Left lung (tissue), 10 donors: ENCODE measurements around the gene CTDP1. TPM values are rescaled to one million over a fixed set of nuclear protein-coding genes. Genes with fewer than 3 reads are reported as not detected.

ENCODE experiments used
- ATAC-seq: fragments of 200-7000 bp; cut with Tn5 transposase; one replicate; pipeline ENCODE4 v1.9.1; 2020; ENCODE audit warnings: moderate library complexity
- DNase-seq, 4 donors: peaks; one replicate each; pipeline ENCODE4 v3.0.0-alpha.2; 2013 to 2020
- H3K27ac ChIP-seq, 2 donors: fragments of 200-600 bp; sonication (generic) in 1 of 2; one replicate each; pipeline versions ENCODE4 v1.5.0 to v1.8.0; 2020 to 2021
- H3K27me3 ChIP-seq, 2 donors: fragments of 200-600 bp; sonication (generic) in 1 of 2; one replicate each; pipeline versions ENCODE4 v1.5.0 to v1.8.0; 2020 to 2021
- H3K36me3 ChIP-seq, 2 donors: fragments of 200-600 bp; sonication (generic) in 1 of 2; one replicate each; pipeline versions ENCODE4 v1.5.0 to v1.8.0; 2020 to 2021
- H3K4me1 ChIP-seq, 2 donors: fragments of 200-600 bp; one replicate each; pipeline ENCODE4 v1.8.0; 2021
- H3K4me3 ChIP-seq, 2 donors: fragments of 200-600 bp; sonication (generic) in 1 of 2; one replicate each; pipeline versions ENCODE4 v1.5.0 to v1.8.0; 2020 to 2021; ENCODE audit warnings: mild to moderate bottlenecking in 1 of 2
- H3K9me3 ChIP-seq, 2 donors: fragments of 200-600 bp; sonication (generic) in 1 of 2; one replicate each; pipeline versions ENCODE4 v1.5.0 to v1.8.0; 2020 to 2021
- intact Hi-C, 2 donors: fragments of 100-400 bp; cut with DNase I; formaldehyde crosslinking; loops; one replicate each; pipeline versions ENCODE4 v1.11.2 to v1.14.2; 2022
- polyA plus RNA-seq, 6 donors: library from polyadenylated mRNA; unstranded; fragments of 120-200 nt; gene quantifications; one replicate each; pipeline ENCODE4 v1.2.1, GENCODE V29; 2013; ENCODE audit not compliant: insufficient read length in 6 of 6
- total RNA-seq, 2 donors: library from RNA; stranded (reverse); fragmentation: NEBNext Ultra II Directional; extraction: Animal tissue kit (Norgen Biotek cat#: 25700); gene quantifications; one replicate each; pipeline ENCODE4 v1.2.1, GENCODE V29; 2021
- TF ChIP-seq, protein P1 (sequence below), 2 donors: fragments of 200-600 bp; sonication (generic) in 1 of 2; IDR thresholded peaks; one replicate each; pipeline versions ENCODE4 v1.5.0 to v1.8.0; 2021; ENCODE audit warnings: antibody characterized with exemption in 2 of 2
- donor health status: DM: no; HTN: yes; CAD: no.
- donor health status: DM: no; HTN: no; CAD: no.

Gene CTDP1
- total and polyA plus RNA-seq, 8 donors, result 8.4 to 24.4 (median 11.4) TPM

DNA sequence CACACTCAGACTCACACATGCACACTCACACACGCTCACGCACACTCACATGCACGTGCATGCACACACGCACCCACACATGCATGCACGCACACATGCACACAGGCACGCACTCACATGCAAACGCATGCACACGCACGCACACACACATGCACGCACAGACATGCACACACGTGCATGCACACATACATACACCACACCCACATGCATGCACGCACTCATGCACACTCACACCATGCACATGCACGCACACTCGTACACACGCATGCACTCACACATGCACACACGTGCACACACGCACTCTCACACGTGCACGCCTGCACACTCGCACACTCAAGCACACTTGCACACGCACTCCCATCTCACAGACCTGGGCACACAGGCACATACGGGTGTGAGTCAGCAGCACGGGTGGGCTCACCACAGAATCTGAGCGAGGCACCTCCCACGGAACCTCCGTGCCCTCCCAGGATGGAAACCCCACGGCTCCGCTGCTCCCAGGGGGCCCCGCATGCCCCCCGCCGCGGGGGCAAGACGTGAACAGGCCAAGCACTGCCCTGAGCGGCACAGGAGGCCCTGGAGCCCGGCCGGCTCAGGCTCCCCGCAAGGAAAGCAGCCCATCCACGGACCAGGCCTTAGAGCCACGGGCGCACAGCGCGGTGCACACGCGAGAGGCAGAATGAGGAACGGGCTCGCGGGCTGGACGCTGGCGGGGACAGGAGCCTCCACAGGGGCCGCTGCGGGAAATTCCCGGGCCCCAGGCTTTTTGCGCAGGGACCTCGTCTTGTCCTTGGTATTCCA is 109.7 kb downstream of the CTDP1 start:
- peaks cover 19 to 78% of the 10 kb centered on the region in 2 donors for H3K27me3 ChIP-seq
- no peak overlapping the region for H3K4me3 ChIP-seq
- no peaks in the 10 kb centered on the region for H3K36me3 ChIP-seq
- no peaks in the 10 kb centered on the region for H3K9me3 ChIP-seq
- intact Hi-C loops, result no loop called here
- TF ChIP-seq, protein P1, sequence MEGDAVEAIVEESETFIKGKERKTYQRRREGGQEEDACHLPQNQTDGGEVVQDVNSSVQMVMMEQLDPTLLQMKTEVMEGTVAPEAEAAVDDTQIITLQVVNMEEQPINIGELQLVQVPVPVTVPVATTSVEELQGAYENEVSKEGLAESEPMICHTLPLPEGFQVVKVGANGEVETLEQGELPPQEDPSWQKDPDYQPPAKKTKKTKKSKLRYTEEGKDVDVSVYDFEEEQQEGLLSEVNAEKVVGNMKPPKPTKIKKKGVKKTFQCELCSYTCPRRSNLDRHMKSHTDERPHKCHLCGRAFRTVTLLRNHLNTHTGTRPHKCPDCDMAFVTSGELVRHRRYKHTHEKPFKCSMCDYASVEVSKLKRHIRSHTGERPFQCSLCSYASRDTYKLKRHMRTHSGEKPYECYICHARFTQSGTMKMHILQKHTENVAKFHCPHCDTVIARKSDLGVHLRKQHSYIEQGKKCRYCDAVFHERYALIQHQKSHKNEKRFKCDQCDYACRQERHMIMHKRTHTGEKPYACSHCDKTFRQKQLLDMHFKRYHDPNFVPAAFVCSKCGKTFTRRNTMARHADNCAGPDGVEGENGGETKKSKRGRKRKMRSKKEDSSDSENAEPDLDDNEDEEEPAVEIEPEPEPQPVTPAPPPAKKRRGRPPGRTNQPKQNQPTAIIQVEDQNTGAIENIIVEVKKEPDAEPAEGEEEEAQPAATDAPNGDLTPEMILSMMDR (IDR thresholded peaks at IDR 0.05), result no peak
- no peak for ATAC-seq
- H3K4me1 ChIP-seq, result peaks cover 8 to 58% of the 10 kb centered on the region in 2 donors
- DNase-seq, result no peak
- no peak overlapping the region for H3K27ac ChIP-seq

DNA sequence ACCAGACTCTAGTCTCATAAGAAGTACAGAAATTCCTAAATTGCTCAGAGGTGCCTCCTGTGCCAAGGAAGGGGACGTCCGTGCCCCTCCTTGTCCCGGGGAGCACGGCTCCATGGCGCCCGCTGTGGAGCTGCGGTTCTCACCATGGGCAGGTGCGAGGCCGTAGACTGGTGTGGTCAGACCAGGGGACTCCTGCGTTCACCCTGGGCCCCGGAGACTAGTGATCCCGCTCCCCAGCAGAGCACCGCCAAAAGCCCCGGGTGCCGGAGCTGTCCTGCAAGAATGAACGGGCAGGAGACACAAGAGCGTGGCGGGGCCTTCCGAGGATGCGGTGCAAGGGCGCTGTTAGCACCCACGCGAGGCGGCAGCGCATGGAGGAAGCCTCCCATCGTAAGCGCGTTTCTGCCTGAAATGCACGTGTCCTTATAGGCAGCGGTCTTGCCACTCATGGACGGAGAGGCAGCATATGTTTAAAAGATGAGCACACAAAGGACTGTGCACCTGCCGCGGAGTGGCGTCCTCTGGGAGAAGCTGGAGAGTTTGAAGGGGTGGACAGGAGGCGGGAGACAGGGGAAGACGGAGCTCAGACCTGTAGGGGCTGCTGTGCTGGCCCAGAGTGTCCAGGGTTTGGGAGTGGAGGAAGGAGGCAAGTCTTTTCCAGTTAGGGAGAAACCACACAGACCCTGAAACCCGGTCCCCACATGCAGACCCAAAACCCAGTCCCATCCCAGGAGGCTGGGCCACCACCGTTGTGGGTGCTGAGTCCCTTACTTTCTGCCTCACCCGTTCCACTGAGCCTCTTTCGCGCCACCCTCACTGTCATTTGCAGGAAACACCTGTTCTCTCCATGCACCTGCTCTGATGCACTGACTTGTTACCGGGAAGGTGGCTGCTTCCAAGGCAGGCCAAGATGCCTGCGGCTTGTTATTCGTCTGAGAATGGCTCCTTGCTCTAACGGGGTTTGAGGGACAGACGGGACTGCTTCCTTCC is 110.6 kb downstream of the CTDP1 start:
- no peak overlapping the region for H3K4me3 ChIP-seq
- no peaks in the 10 kb centered on the region for H3K36me3 ChIP-seq
- TF ChIP-seq, protein P1 (IDR thresholded peaks at IDR 0.05), result no peak
- intact Hi-C loops, result no loop called here
- H3K27ac ChIP-seq, result peak overlapping the region in 1 of 2 donors; percentile 91
- ATAC-seq, result no peak
- H3K9me3 ChIP-seq, result no peaks in the 10 kb centered on the region
- peaks cover 19 to 69% of the 10 kb centered on the region in 2 donors for H3K27me3 ChIP-seq
- H3K4me1 ChIP-seq, result peaks cover 8 to 65% of the 10 kb centered on the region in 2 donors
- DNase-seq, result peak in 1 of 4 donors; percentile 51

DNA sequence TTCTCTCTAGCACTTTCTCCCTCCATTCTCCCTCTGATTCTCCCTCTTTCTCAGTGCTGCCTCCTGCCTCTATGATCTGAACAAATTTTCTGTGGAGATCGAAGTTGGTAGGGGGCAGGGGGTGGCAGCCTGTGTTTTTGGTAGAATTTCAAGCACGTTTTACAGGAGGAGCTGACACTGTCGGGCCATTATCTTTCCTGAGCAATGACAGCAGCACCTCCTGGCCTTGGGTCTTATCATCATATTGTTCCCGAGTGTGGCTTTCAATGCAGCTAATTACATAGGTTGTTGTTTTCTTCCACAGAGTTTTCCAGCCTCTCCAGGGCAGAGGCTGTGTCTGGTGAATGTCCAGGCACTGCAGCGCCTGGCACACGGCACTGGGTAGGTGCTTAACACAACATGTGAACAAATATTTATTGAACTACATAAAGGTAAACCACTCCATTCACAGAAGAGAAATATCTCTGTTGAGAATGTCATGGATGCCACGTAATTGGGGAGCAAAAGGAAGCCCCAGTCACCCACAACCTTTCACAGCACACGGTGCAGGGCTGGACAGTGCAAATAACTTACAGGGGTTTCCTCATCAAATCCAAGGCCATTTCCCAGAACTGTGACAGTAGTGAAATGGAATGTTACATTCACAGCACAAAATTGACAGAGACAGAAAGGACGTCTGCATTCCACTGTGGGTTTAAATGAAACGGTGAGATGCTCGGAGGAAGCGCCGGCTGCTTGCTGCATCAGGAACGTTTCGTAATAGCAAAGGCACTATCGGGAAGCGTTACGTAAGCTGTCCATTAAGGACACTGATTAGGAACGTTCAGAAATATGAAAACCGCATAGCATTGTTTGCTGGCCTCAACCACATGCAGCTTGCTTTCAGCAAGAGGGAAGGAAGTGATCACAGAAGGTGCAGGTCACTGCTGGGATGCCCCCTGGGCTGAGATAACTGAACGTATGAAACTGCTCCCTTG is 111.7 kb downstream of the CTDP1 start:
- peak; percentile 67 for ATAC-seq
- H3K27ac ChIP-seq, result peak overlapping the region in 1 of 2 donors; percentile 91
- no peaks in the 10 kb centered on the region for H3K9me3 ChIP-seq
- peaks cover 17 to 68% of the 10 kb centered on the region in 2 donors for H3K27me3 ChIP-seq
- TF ChIP-seq, protein P1 (IDR thresholded peaks at IDR 0.05), result no peak
- DNase-seq, result peak; percentile 52 to 74 (median 61)
- intact Hi-C loops, result no loop called here
- H3K36me3 ChIP-seq, result no peaks in the 10 kb centered on the region
- peaks cover 8 to 72% of the 10 kb centered on the region in 2 donors for H3K4me1 ChIP-seq
- peak overlapping the region in 1 of 2 donors; percentile 6 for H3K4me3 ChIP-seq

DNA sequence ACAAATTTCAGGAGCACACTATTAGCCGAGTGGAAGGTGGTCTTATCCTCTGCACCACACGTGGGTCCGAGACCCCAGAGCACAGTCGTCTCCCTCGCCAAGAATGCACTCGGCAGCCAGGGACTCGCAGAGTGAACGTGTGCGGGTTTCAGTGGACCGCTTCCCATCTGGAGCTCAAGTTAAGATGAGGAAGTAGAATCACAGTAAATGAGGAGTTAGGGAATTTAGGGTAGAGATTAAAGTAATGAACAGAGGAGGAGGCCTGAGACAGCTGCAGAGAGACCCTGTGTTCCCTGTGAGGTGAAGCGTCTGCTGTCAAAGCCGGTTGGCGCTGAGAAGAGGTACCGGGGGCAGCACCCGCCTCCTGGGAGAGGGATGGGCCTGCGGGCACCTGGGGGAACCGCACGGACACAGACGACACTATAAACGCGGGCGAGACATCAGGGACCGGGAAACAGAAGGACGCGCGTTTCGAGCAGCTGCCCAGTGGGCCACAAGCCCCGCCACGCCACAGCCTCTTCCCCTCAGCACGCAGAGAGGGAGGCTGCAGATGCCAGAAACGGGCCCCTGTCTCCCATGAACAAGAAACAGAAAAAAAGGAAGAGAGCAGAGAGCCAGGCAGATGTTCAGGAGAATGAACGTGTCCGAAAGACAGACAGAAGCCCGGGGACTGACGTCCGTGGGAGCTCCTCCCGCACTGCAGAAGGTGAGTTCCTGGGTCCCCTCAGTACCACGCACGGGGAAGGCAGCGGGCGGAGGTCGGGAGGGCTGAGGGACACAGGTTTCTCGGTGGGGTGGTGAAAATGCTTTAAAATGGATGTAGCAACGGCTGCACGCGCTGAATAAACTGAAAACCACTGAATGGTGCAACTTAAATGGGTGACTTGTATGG is 112.7 kb downstream of the CTDP1 start:
- intact Hi-C loops, result no loop called here
- H3K27me3 ChIP-seq, result peaks cover 22 to 68% of the 10 kb centered on the region in 2 donors
- DNase-seq, result peak in 2 of 4 donors; percentile 16 to 78

More for the DNA sequence above, 112.7 kb downstream of the CTDP1 start:
- Histone ChIP-seq H3K27ac (peak overlapping the region in 1 of 2 donors; percentile 91), H3K4me3 (peak overlapping the region in 1 of 2 donors; percentile 6), H3K9me3 (no peaks in the 10 kb centered on the region), H3K36me3 (no peaks in the 10 kb centered on the region), H3K4me1 (peaks cover 8 to 77% of the 10 kb centered on the region in 2 donors)
- TF ChIP-seq, protein P1 (IDR thresholded peaks at IDR 0.05), result no peak
- peak; percentile 4 for ATAC-seq
